NCI-H460 (cell line): ENCODE results near the gene GUCY1A2. TPM values are rescaled to one million over a fixed set of nuclear protein-coding genes. Genes with fewer than 3 reads are reported as not detected.

Experiments
- DNase-seq: peaks from one replicate; pipeline ENCODE4 v3.0.0-alpha.2; 2016; ENCODE audit warnings: low read depth; ENCODE audit errors: extremely low read depth
- total RNA-seq: library from RNA; depleted of rRNA; stranded (reverse); fragments of >200 nt; shearing (Covaris generic); gene quantifications from 2 replicates; pipeline ENCODE4 v1.2.3, GENCODE V29; 2014

GUCY1A2 gene
- total RNA-seq, 1 experiment from 2014 or later, result 2.3 TPM

- no peak for DNase-seq
Observed at GRCh38 chr11:107006076-107006833, 12.0 kb downstream of the GUCY1A2 start.

DNA sequence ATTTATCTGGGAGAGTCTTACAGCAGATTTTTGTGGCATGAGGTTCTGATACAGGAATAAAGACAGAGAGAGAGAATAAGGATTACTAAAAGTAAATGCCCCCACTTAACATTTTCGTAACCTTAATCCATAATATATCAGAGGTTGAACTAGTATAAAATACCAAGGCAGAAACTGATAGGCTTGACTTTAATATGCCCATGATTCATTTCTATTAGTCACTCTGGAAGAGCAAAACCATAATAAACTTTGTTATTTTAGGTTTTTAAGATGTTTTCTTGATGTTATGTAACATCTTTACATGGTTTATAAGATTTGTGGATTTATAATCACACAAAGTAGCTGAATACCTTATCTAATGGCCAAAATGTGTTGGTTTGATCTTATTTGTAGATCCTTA is 19.1 kb downstream of the GUCY1A2 start:
- no peak for DNase-seq

GRCh38 chr11:106998916-106999188 is 19.4 kb downstream of the GUCY1A2 start:
- no peak for DNase-seq

DNA sequence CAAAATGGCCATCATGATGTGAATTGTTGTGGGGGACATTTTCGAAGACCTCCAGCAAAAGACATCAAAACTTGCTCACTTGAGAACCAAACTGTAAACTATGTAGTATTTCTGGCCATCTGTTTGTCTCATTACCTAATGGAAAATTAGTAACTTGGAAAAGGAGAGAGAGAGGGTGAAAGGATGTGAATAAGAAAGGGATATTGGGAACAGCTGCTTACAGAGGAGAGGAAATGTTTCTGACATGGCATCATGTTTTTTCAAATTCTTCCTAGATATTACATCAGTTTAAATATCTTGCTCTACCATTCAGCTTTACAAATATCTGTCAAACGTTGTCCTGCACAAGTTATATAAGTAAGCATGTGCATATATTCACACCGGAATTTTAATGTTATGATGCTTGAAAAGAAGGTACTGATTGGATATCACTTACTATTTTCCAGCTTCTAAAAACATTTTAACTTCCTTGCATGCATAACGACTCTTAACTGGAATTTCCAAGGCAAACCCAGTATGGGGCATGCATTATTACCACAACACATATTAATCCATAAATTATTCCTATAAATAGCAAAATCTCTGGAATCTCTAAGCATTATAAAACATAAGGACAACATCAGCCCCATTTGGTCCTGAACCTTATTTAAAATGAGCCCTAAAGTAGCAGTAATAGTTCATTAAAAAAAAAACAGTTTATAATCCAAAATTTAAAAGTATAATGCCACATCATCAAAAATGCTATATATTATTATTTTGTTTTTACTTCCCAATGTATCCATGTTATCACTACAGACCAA is 20.0 kb downstream of the GUCY1A2 start:
- no peak for DNase-seq

DNA sequence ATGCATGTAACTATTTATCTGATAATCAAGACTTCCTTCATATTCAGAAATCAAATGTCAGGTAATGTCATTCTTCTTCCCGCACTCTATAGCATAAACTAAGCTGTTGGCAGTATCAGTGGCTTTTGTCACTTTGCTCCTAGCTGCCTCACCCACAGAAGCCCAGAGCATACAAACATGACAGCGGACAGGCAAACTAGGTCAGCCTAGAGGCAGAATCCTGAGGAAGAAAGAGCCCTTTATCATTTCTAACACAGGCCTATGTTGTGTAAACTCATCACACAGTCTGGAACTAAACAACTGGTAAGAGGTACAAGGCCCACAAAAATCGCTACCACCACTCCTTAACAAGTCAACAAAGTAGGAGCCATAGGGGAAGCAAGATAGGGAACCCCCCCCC is 21.0 kb downstream of the GUCY1A2 start:
- no peak for DNase-seq

DNA sequence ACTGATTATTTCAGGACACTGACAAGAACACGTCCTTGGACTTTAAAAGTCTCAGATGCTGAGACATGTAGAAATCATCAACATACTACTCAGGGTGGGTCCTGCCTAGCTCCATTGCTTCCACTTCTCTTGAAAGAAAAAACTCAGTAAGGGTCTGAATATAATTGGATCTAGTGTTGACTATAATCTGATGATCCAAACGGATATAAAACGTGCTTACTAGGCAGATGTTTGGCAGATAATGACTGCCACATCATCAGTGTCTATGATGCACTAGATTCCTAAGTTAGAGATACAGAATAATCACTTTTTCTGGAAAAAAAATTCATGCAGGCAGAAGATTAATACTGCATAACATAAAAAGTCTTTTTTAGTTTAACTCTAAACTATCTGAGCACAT is 21.6 kb downstream of the GUCY1A2 start:
- DNase-seq, result no peak

GRCh38 chr11:106990331-106990730 is 27.9 kb downstream of the GUCY1A2 start:
- DNase-seq, result no peak

DNA sequence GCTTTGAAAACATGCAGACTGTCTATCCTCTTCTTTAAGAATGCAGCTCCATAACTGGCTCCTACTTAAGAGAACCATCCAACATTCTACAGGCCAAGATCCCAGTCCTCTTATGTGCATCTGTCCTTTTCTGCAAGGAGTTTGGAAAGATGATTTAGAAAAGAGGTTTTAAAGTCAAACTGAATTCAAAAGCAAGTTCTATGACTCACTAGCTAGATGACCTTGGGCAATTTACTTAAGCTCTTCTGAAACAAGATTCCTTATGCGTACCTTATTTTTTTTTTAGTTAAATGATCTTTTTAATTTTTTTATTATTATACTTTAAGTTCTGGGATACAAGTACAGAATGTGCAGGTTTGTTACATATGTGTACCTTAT is 29.2 kb downstream of the GUCY1A2 start:
- no peak for DNase-seq

DNA sequence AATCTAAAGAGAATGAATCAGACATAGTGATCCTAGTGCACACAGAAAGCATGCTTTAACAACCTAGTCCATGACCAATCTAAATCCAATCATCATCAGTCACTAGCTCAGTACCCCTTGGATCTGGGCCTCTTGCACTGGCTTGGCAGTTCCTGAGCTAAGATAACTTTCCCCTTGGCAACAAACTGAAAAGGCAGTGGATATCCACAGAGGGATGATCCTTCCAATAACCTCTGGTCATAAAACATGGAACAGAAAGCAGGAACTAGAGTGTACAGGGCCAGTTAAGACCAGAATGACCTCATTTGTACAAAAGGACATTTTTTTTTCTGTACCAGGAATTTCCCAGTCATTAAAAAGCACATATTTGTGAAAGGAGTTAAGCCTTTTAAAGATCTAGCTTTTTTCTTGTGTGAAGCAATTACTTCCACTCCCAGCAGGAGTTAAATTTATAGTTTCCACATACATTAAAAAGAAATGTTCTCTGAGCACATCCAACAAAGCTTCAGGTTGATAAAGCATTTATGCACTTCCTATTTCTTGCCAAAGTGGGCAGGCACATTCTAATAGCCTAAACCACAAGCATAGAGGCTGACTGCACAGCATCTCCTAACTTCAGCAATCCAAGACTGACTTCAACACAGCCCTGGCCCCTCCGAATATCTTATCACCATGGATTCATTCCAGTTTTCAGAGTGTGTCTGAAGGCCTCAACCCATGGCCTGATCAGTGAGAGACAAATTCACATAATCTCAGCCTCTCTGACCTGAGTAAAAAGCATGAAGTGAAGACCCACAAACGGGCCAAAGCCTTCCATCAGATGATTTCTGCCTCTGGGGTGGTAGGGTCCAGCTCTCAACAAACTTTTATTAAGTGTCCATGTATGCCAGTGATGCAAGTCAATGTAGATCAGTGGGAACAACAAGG is 29.9 kb downstream of the GUCY1A2 start:
- no peak for DNase-seq

DNA sequence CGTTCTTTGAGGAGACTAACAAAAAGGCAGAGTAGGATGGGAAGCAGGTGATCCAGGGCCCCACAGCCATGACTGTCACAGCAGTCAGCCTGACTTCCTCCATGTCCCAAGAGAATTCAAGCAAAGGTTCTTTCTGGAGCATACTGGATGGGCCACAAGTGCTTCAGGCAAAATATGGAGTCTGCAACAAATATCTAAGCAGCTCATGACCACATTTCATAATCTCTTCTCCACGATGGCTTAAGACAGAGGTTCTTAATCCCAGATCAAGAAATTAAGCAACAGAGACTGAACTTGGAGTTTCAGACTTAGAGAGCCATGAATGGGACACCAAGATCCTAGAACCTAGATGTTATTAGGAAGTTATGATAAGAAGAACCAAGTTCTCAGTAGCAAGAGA is 31.6 kb downstream of the GUCY1A2 start:
- DNase-seq, result no peak

DNA sequence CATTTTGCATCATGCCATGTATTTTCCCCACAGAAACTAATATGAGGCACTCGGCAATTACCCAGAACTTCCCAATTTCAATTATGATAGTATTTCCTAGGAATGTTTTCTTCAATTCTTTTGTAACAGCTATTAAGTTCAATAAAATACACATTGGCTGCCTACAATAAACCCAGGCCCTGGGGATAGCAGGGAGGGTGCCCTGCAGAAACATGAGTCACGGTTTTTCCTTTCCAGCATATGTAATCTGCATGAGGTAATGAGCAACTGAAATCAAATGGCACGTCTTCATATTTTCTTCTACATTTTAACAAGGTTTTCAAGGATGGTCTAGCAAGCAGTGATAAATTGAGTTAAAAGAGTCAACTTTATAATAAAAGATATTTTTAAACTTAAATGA is 32.0 kb downstream of the GUCY1A2 start:
- no peak for DNase-seq

- DNase-seq, result no peak
Observed at GRCh38 chr11:106983991-106984390, 34.3 kb downstream of the GUCY1A2 start.

GRCh38 chr11:106983261-106983660 is 35.0 kb downstream of the GUCY1A2 start:
- DNase-seq, result no peak

GRCh38 chr11:106974831-106975230 is 43.4 kb downstream of the GUCY1A2 start:
- DNase-seq, result no peak

DNA sequence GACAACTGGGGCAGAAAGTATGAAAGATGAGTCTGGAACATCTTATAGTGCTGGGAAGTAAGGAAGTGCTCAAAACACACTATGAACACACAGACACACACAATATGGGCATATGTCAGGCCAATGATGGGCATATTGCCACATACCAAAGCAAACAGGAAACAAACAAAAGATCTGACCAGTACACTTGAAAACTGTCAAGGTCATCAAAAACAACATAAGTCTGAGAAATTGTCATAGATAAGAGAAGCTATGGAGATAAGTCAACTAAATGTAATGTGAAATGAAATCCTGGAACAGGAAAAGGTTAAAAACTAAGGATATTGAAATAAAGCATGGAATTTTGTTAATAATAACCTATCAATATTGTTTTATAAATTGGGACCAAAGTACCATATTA is 46.4 kb downstream of the GUCY1A2 start:
- DNase-seq, result no peak

- no peak for DNase-seq
Observed at GRCh38 chr11:106969644-106970355, 48.5 kb downstream of the GUCY1A2 start.

- DNase-seq, result no peak
Observed at GRCh38 chr11:106962995-106963394, 55.3 kb downstream of the GUCY1A2 start.

GRCh38 chr11:106961518-106961917 is 56.8 kb downstream of the GUCY1A2 start:
- DNase-seq, result peak; percentile 78

- DNase-seq, result peak; percentile 56
Observed at GRCh38 chr11:106961048-106961447, 57.2 kb downstream of the GUCY1A2 start.

- no peak for DNase-seq
Observed at GRCh38 chr11:106959800-106960199, 58.5 kb downstream of the GUCY1A2 start.

GRCh38 chr11:106959386-106959785 is 58.9 kb downstream of the GUCY1A2 start:
- DNase-seq, result no peak
